Stimulated activated CD4-positive, alpha-beta T cell treated with anti-CD3 and anti-CD28 coated beads, Interleukin-2, amount 100 ng/mL, for 48 hours (primary cell): ENCODE measurements around the gene PYGL.
"Not testable (repeated sequence)": the region's sequence is repeated elsewhere in the genome, so short reads cannot be mapped to it uniquely, and the experiment has no call there.

ENCODE experiments used
- DNase-seq, 2 donors: peaks; one replicate each; pipeline ENCODE4 v3.0.0-alpha.2; 2020

PYGL gene

DNA sequence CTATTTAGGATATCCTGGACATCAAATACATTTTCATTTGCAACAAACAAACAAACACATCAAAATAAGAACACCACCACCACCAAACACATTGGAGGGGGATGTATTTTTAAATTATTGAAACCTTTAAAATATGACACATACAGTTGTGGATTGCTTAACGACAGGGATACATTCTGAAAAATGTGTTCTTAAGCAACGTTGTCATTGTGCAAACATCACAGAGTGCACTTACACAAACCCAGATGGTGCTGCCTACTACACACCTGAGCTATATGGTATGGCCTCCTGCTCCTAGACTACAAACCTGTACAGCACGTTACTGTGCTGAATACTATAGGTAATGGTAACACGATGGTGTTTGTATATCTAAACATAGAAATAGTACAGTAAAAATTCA is 19.4 kb downstream of the PYGL start:
- no peak for DNase-seq

DNA sequence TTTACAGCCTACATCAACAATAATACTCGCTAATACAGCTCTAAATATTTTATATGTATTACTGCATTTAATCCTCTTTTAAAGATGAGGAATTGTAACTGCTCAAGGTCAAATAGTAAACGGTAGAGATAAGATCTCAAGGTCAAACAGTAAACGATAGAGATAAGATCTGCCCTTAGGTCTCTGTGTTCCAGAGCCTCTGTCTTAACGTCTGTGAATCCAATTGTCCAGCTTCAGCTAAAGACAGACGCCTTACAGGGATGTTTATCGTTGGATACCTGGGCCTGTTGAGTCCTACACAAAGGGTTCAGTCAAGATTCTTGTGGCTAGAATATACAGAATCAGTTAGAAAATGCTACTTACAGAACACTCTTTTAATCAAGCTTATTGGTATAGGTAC is 20.0 kb downstream of the PYGL start:
- no peak for DNase-seq

DNA sequence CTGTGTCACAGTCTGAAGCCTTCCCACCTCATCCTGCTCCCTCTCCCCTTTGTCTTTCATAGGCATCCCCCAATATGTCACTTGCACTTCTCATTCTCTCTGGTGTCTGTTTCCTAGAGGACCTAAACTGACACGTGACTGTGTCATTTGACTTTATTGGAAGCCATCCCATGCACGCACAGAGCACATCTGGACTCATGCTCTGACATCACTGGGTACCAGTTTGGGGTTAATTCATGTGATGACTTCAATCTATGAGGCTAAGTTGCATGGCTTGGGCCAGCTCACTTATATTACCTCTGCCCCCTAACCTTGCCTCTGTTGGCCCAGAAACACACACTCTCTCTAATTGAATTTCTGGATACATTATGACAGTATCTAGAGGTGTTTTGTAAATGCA is 21.5 kb downstream of the PYGL start:
- DNase-seq = no peak

DNA sequence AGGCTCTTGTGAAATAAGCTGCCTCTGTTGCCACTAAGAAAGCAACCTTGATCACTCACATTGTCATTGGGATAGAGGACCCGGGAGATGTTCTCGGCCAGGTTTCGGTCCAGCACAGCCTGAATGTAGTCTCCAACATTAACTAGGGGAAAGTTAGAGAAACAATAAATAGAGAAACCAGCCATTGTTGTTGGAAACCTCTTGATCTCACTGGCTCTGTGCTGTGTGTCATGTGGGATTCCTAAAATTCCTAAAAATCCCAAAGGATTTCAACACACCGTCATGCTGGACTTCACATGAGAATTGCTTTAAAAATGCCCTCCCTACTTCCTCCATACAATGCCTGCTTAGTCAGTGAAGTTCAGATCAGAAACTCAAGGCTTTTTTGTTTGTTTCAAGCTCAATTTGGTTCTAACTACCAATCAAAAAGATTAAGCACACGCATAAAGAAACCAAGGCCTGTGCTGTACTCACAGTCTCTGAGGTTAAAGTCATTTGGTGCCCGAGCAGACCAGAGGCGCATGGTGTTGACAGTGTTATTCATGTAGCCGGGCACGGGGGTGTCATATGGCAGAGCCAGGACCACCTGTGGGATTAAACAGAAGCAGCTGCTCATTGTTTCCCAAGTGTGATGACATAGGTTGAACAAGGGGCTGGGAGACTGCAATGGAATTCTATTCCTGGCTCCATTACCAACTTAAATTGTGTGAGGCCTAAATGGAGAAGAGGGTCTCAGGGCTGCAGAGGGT is 23.6 kb downstream of the PYGL start:
- no peak for DNase-seq

DNA sequence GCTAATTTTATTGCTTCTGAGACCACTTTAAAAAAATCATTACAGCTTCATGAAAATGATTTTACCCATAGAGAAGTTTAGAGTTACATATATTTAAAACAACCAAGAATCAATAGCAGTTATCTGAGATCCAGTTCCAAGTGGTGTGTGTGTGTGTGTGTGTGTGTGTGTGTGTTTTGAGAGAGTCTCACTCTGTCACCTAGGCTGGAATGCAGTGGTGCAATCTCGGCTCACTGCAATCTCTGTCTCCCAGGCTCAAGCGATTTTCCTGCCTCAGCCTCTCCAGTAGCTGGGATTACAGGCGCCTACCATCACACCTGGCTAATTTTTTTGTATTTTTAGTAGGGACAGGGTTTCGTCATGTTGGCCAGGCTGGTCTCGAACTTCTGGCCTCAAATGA is 24.8 kb downstream of the PYGL start:
- DNase-seq = not testable (repeated sequence)

DNA sequence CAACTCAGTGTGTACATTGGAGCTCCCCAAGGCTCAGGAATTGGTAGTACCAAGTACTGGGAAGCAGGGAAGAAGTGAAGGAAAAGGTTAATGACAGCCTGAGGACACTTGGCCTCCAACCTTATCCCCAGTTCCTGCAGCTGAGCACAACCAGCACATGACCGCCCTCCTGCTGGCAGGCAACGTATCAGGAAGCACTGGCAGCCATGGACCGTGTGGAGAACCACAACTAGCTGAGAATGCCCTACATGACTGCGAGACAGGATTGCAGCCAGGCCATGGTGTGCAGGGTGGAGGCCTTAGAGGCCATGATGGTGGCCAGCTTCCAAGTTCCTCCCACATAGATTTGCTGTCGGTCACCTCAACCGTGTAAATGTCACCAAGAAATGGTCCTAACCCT is 26.8 kb downstream of the PYGL start:
- no peak for DNase-seq

DNA sequence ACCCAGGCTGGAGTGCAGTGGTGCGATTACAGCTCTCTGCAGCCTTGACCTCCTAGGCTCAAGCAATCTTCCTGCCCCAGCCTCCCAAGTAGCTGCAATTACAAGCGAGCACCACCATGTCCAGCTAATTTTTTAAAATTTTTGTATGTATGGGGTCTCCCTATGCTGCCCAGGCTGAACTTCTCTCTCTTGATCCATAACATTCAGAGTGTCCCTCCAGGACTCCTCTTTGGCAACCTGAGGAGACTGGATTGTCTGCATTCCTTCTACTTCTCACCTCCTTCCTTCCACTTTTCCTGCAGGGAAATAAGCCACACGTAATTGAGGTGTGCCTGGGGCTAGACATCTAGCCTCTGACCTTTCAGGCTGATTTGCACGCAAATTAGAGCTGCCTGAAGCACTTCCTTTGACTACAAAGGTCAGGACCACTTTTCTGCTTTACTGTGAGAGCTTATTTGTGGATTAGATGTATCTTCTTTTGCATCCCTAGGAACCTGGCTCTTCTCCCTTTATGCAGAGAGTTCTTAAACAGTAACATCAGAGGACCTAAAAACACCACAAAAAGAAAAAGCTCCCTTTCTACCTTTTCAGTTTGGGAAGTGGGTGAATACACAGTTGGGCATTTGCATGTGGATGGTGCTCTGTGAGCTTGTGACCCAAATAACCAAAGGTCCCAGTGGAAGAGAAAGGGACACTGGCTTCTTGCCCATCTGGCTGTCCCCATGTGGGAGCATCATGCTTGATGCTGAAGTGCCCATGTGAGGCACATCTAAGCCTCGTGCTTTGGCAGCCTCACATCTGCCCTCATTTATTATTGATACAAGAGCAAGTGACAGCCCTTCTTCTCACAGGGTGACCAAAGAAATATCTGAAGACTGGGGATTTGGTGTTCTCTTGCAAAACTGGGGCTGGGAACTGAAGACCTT is 33.5 kb downstream of the PYGL start:
- DNase-seq = no peak

DNA sequence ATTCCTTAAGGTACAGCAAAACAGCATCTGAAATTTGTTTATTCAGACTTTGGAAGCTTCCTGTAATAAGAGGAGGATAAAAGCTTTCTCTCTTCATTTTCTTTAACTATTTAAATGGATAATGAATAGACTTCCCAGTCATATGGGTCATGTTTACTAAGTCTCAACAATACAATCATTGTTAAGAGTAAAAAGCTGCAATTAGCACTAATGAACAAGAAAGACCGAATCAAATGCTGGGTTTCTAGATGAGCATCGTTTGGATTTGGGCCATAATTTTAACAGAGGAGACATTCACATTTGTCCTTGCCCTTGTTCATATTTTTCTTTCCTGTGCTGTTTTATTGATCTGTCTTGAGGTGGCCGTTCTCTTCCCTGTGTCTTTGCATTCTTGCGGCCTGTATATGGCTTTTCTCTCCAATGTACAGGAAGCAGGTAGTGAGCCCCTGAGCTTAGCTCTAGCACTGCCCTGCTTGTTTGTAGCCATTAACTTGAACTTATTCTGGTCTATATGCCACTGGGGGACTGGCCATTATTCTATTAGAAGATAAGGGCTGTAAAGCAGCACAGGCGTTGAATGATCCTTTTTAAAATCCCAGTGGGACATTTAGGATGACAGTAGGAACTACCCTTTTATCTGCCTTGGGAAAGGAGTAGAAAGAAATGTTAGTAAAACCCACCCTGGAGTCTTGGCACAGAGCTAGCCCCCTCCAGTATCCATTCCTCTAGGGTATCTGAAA is 37.8 kb downstream of the PYGL start:
- no peak for DNase-seq

DNA sequence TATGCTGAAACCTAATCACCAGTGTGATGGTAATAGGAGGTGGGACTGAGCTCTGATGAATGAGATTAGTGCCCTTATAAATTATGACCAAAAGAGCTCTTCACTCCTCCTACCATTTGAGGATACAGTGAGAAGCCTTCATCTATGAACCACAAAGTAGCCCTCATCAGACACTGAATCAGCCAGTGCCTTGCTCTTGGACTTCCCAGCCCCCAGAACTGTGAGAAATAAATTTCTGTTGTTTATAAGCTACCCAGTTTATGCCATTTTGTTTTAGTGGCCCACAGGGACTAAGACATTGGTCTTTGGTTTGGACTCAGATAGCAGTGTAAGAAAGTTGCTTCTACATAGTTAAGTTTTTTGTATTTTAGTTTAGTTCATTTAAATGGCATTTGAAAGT is 39.6 kb downstream of the PYGL start:
- no peak for DNase-seq

DNA sequence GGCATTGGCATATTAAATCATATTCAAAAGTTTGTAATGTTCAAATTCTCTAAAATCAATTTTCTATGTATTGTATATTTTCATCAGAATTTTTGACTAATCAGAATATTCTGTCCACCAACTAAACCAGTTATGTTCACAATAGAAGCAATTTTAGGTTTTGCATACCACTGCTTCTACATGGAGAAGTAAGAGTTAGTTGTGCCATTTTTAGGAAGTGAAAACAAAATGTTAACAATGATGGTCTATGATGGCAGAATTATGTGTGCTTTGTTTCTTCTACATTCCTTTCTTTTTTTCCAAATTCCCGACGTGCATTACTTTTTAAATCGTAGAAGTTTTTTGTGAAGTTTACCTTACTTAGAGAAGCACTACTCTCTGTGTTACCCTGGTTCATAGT is 42.9 kb downstream of the PYGL start:
- no peak for DNase-seq

DNA sequence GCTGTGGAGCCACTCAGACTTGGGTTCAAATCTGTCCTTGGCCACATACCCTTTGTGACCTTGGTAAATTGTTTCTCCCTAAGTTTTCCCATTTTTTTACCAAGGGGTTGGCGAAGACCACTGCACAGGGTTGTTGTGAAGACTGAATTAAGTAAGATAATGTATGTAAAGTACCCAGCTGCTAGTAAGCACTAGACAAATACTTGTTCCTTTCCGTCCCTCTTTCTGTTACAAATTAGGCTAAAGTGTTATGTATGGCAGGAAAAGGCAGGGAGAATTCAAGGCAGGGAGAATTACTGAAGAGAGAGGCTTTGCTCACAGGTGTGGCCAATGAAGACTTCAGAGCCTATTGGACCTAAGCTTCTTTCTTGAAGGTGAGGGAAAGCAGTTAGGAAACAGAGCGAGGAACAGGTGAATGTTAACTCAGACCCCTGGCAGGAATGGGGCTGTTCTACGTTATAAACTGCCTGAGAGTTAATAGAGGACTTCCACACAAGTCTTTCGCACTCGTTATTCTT is 46.6 kb downstream of the PYGL start:
- no peak for DNase-seq

DNA sequence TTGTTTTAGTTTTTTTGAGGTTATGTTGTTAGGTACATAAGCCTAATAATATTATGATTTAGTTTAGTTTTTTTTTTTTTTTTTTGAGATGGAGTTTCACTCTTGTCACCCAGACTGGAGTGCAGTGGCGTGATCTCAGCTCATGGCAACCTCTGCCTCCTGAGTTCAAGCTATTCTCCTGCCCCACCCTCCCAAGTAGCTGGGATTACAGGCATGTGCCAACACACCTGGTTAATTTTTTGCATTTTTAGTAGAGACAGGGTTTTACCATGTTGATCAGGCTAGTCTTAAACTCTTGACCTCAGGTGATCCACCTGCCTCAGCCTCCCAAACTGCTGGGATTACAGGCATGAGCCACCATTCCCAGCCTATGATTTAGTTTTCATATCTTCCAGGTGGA is 47.3 kb downstream of the PYGL start:
- not testable (repeated sequence) for DNase-seq

DNA sequence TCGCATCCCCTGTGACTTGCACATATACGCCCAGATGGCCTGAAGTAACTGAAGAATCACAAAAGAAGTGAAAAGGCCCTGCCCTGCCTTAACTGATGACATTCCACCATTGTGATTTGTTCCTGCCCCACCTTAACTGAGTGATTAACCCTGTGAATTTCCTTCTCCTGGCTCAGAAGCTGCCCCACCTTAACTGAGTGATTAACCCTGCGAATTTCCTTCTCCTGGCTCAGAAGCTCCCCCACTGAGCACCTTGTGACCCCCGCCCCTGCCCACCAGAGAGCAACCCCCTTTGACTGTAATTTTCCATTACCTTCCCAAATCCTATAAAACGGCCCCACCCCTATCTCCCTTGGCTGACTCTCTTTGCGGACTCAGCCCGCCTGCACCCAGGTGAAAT is 47.9 kb downstream of the PYGL start:
- not testable (repeated sequence) for DNase-seq

DNA sequence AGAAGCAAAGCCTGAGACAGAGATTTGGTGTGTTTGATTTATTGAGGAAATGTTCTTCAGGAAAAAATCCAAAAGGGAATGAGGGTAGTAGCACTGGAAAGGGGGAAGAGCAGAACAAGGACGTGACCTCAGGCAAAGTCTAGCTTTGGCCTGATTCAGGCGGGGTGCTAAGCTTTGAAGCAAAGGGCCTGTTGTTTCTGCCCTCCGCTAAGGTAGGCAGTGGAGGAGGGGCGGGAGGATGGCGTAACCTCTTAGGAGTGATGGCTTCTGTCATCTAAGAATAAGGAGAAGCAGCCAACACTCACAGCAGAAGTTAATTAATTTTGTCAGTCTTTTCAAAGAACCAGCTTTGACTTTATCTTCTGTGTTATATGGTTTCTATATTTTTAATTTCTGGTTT is 52.0 kb downstream of the PYGL start:
- DNase-seq = no peak

DNA sequence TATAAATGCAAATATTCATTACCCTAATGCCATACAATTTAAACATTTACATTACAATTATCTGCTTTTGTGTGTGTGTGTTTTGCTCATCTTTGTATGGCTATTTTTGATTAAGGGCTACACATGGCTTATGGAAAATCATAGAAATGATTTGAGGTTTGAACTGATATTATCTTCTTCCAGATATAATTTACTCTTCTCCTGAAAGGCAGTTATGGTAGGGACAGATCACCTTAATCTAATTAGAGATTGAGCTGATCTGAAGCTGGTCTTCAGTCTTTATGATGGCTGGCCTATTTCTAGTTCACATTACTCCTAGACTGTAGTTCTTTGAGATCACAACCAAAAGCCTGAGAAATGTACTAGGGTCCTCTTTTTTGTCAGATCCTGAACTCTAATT is 56.8 kb downstream of the PYGL start:
- DNase-seq = no peak

DNA sequence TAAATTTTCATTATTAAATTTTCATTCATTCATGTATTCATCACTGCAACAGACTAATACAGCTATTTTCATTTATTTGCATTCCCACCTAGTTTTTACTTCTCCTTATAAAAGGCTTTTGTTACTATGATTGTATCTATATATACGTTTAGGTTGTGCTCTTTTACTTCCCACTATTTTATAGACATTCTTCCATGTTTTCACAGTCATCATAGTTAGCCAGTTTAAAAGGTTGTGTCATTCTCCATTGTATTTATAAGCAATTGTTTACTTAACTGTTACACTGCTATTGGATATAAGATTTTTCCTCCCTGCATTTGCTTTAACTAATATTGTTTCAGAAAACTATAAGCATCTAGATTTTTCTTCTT is 60.5 kb downstream of the PYGL start:
- DNase-seq = no peak

DNA sequence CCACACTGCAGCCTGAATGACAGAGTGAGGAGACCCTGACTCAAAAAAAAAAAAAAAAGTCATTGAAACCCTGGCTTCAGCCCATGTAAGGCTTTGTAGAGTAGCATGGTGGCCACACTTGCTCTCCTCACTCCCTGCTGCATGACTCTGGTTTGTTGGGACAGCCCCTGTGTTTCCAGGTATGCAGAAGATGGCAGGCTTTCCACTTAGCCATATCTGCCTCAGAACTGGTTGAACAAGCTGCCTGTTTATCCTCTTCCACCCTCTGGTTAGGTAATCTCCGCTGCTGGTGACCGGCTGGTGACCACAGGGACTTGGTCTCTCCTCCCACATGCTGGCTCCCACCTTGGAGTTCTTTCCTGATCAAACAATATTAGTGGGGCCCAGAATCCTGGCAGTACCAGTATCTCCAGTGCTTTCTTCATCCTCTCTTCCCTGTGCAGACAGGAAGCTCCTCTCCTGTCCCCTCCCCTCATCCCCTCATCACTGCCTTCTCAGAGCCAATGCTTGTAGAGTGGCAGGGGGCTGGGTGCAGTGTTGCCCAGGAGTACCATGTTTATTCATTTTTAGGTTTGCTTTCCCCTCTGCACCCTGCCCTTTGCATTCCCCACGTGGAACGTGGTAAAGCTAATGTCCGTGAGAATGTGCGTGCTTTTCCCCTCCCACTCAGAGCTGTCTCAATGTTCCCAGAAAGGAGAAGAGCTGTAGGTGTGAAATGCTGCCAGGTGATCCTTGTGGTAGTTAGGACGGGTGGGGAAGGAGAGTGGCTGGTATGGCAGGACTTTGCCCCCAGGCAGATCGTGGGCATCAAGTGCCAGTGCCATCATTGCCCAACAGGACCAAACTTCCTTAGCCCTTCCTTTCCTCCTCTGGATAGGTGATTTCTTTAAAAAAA is 61.1 kb downstream of the PYGL start:
- no peak for DNase-seq

DNA sequence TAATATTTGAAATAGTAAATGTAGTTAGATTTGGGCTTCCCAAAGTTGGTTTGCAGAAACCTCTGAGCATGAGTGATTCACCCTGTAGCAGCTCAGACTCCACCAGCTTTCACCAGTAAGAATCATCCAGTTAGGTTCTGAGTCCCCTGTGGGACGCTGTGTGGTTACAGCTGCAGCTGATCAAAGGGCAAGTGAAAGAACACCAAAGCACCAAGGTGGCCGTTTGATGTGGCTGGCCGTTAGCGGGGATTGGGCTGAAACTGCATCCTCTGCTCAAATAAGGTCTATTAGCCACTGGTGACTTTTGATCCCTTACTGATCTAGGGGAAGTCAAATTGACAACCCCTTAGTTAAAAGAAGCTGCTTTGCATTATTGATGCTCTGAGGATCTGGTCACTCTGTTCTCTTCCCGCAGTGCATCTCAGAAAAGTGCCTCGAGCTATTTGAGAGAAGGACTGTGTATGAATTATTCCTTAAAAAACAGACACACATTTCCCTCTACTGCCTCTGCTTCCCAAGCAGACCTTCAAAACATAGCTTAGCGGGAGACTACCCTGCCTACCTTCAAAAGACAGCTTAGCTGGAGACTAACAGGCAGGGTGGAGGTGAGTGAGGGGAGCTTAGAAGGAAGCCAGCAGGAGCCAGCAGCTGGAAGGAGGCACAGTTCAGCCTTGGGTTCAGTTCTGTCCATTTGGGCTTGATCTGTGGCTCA is 68.8 kb downstream of the PYGL start:
- DNase-seq = peak; percentile 40 to 50

DNA sequence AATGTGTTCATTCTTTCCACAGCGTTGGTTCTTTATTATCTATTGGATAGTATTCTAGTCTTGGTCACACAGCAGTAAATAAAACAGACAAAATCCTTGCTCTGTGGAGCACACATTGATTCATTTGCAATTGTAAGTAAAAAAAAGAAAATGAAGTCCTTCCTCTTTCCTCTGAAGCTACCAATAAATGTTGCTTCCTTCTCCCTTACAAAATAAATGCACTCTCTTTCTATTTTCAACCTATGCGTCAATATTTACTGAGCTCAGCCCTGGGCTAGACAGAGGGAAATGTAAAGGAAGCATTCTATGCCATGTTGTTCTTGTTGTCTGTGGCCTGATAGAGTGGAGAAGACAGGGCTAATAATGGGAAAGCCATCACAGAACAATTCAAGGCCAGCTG is 69.5 kb downstream of the PYGL start:
- no peak for DNase-seq

DNA sequence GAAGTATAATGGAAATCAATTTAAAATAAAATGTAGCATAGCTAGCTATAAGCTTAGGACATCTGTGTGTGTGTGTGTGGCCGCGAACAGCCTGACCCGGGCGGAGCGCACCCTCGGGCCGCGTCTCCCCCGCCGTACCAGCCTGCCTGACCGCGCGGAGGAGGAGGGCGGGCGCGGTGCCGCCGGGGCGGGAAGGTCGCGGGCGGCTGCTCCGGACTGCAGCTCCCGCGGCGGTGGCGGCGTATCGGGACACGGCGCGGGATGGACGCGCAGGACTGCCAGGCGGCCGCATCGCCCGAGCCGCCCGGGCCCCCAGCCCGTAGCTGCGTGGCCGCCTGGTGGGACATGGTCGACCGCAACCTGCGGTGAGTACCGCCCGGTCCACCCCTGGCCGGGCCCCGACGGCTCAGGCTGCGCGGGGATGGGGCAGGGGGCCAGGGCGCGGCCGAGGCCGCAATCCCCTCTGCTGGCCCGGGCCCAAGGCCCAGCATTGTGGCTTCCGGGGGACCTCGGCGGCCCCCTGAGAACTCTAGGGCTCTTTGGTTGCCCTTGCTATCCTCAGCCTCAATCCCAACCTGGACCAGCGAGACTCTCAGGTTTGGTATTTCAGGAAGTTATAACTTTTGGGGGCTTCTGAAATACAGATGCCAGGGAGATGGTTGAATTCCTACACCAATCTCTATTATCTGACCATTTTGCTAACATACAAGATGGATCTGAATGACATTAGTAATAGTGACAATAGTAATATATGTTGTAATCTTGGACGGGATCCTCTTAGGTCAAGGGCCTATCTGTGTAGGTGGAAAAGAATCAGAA is 72.2 kb downstream of the PYGL start, which contains the start of gene ABHD12B:
ABHD12B (plus strand) TSS at position 140 of the 819 bp plus-strand sequence; CDS start at position 262, 122 bp downstream.
- DNase-seq = no peak

DNA sequence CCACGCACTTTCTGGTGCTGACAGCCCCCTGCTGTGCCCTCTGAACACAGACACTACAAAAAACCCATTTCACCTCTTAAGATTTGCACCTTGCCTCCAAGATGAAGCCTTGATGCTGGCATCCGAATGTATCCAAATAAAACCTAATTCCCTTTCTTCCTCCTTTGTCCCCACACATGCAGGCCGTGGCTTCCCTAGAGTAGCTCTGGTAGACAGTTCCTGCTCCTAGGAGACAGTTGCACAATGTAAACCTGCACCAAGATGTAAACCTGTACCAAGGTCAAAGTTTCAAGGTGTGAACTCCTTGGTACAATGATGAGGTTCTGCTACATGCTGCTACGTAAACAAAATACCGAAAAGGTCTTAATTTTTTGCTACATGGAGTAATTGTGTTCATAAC is 73.1 kb downstream of the PYGL start:
- DNase-seq = no peak
